NOMO-1 (cell line): Measurements from ENCODE around the gene FRMD5.
A peak's percentile ranks its signal among the peaks of the same experiment; 100 is the strongest.

Experiments
- DNase-seq, 2 experiments: peaks; one replicate each; lab custom pipeline; 2025; ENCODE audit not compliant: unreplicated experiment in 2 of 2; lab: John Stamatoyannopoulos, UW

Gene FRMD5

DNA sequence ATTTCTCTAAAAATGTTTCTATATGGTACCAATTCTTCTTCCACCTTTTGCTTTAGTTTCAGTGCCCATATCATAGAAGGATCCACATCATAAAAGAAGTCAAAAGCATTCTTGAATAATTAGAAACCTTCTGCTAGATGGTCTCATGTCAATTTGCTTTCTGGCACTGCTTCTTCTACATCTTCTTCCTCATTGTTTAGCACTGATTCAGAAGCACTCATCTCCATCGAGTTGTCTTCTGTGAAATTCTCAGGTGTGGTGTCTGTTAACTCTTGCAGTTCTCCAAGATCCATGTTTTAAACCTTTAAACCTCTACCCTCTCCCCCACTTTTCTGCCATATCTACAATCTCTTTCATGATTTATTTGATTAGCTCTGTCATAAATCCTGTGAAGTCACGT lies 213.5 kb downstream of the FRMD5 start:
- no peak for DNase-seq

- DNase-seq, result no peak
Measured at GRCh38 chr15:43977072-43977884, 217.8 kb downstream of the FRMD5 start.

- DNase-seq, result no peak
Measured at GRCh38 chr15:43975770-43976169, 219.3 kb downstream of the FRMD5 start.

DNA sequence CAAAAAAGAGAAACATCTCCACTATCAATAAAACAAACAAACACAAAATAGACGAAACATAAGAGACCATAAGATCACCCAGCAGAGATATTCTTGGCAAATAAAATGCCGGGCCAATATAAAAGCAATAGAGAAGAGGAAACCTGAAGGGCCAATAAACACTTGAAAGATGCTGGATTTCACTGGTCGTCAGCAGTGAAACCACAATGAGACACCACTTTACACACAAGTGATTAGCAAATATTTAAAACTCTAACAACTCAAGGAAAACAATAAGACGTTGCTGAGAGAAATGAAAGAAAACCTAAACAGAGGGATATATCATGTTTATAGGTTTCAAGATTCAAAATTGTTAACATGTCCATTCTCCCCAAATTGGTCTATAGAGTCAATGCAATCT lies 219.7 kb downstream of the FRMD5 start:
- DNase-seq, result no peak

DNA sequence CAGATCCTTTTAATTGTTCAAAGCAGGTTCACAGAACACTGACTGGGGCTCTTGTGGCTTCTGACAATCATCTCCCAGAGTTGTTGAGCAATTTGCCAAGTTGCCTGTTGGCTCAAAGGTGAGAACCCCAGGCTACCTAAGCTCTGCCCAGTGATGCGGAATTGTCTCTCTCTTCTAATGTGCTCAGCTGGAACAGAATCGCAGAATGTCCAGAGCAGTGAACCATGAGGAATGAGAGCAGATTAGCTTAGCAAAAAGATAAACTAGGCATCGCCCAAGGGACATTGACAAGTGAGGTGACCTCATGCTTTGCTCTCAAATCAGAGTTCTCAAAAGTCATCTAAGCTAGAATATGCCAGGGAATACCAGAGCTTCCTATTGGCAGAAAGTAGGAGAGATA lies 220.2 kb downstream of the FRMD5 start:
- no peak for DNase-seq

DNA sequence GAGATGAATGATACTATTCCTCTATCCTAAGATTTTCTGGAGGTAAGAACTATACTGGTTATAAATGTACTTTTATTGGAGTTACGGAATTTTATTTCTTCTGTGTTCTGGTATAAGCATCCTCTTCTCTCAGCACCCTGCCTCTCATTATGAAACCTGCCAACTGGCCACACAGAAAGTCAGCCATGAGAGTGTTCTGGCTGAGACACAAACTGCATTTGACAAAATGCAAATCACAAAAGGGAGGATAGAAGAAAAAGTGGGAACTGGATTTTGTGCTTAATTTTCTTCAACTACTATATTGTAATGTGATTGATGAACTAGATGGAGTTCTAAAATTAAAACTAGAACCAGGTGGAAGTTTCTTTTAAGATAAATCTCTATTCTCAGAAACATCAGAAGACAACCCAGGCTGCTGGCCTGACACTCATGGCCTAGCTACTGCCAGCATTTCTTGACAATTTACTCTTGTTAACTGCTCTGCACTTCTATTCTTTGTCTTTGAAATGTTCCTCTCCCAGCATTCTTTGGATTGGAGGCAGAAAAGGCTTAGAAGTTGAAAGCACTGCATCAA lies 225.2 kb downstream of the FRMD5 start:
- DNase-seq, result no peak

DNA sequence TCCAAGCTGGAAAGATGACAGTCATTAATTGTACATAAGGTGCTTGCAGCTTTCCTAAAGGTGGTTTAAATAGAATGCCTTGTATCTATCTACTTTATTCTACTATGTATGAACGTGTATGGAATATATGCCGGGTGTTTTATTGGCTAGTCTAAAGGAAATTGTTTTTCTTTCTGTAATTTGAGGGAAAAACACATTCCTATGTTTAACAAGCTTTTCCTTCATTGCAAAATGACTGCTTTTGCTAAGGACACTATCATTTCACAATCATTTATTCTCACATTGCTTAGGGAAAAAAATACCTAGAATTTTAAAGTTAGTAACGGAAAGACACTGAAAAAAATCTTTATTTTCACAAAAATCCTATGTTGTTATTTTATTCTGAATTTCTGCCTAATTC lies 226.5 kb downstream of the FRMD5 start:
- no peak for DNase-seq

- no peak for DNase-seq
Measured at GRCh38 chr15:43966646-43967045, 228.4 kb downstream of the FRMD5 start.

DNA sequence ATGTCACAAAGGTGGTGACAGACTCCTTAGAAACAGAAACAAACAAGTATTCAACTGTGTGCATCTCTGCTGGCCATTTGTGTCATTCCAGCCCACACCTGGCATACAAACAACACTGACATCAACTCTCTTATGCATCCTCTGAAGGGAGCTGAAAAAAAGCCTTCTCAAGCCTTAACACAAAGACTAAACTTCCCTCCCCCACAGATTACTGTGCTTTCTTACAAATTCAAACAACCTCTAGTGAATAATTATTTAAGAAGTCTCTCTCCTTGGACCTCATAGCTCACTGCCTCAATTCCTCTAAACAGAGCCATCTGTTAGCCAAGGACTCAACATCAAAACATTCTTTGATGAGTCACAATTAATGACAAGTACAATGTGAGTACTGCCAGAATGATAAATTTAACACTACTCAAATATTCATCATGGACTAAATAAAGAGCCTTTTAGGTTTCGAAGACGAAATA lies 236.2 kb downstream of the FRMD5 start:
- no peak for DNase-seq

- no peak for DNase-seq
Measured at GRCh38 chr15:43957724-43958123, 237.3 kb downstream of the FRMD5 start.

GRCh38 chr15:43955140-43955539 lies 239.9 kb downstream of the FRMD5 start:
- no peak for DNase-seq

- no peak for DNase-seq
Measured at GRCh38 chr15:43954181-43954621, 240.9 kb downstream of the FRMD5 start.

DNA sequence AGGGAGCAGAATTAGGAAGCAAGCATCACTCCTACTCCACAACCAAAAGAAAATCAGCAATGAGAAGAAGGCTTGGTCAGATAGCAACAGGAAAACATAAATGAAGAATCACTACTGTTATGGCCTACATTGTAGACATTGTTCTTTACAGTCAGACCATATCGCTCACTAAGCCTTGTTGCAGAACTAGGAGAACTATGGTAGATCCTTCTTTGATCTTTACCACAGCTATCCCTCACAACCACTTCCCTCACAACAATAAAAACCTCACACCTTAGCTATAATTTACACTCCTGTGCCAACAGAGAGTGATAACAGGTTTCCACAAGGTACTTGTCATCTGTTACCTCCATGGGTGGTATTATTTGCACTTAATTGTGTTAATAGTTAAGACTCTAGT lies 241.7 kb downstream of the FRMD5 start:
- no peak for DNase-seq

GRCh38 chr15:43950531-43950930 lies 244.5 kb downstream of the FRMD5 start:
- no peak for DNase-seq

- DNase-seq, result no peak
Measured at GRCh38 chr15:43948691-43949325, 246.3 kb downstream of the FRMD5 start.

DNA sequence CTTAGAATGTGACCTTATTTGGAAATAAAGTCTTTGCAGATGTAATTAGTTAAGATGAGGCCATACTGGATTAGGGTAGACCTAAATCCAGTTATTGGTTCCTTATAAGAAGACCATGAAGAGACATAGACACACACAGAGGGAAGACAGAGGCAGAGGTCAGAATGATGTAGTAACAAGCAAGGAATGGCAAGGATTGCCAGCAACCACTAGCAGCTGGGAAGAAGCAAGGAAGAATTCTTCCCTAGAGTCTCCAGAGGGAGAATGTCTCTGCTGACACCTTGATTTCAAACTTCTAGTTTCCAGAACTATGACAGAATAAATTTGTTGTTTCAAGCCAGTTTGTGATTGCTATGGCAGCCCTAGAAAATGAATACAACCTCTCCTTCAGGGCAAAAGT lies 251.6 kb downstream of the FRMD5 start:
- no peak for DNase-seq

DNA sequence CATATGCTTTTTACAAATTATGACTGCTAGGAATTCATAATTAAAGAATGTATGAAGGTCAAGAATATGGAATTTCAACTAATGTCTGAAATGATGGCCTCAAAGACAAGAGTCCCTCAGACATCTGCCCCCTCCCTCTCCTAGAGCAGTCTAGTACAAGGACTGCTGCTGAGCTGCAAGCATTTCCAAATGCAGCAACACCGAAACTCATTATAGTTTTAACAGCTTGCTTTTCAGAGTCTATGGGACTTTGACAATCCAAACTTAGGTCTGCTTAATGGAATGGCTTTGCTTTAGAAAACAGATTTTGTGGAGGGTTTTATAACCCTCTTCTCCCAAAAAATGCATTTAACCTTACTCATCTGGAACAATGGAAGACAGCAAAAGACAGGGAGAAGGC lies 252.9 kb downstream of the FRMD5 start:
- DNase-seq, result no peak

DNA sequence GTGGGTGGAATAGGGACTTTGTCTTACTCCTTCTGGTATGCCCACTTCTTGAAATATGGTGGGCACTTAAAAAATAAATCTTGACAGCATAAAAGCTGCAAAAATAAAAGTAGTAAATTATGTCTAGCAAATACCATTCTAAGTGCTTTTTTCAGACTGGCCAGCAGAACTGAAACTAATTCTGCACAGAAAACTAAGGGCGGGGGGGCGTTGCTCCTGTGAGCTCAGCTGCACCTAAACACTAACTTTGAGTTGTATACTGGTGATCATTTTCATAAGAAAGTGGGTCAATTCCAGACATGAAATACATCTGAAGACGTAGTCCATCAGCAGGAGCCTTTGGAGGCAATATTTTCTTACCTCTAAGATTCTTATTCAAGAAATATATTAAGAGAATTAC lies 253.5 kb downstream of the FRMD5 start:
- peak; percentile 10 to 35 for DNase-seq

DNA sequence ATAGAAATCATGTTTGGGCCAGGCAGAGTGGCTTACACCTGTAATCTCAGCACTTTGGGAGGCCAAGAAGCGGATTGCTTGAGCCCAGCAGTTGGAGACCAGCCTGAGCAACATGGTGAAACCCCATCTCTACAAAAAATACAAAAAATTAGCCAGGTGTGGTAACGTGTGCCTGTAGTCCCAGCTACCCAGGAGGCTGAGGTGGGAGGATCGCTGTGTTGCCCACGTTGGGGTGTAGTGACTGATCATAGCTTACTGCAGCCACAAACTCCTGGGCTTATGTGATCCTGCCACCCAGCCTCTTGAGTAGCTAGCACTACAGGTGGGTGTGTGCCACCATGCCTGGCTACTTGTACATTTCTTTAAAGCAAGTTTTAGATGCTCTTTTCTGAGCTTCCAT lies 254.0 kb downstream of the FRMD5 start:
- DNase-seq, result no peak

- DNase-seq, result no peak
Measured at GRCh38 chr15:43939070-43939469, 256.0 kb downstream of the FRMD5 start.

GRCh38 chr15:43934480-43934879 lies 260.6 kb downstream of the FRMD5 start:
- DNase-seq, result no peak

DNA sequence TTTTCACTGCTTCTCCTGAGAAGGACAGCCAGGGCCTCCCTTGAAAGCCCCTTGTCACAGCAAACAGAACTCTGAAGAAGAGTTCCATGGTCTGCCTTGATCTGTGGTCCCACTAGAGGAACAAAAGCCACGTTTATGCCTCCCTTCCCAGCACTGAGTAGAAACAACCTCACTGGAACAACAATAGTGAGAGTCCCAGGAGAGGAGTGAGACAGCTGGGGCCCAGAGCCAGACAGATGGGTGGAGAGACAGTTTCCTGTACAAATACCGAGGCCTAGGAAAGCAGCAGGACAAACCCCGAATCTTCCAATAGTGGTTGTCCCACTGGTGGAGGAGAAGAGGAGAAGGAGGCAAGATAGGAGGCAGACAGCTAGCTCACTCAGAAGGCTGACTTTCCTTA lies 262.2 kb downstream of the FRMD5 start:
- no peak for DNase-seq
